ENCODE data around the gene SDSL. TPM values are rescaled to one million over a fixed set of nuclear protein-coding genes. Genes with fewer than 3 reads are reported as not detected.

The SDSL gene
- total and polyA plus RNA-seq, 9 donors = 0.43 to 19.3 (median 3.7) TPM

DNA sequence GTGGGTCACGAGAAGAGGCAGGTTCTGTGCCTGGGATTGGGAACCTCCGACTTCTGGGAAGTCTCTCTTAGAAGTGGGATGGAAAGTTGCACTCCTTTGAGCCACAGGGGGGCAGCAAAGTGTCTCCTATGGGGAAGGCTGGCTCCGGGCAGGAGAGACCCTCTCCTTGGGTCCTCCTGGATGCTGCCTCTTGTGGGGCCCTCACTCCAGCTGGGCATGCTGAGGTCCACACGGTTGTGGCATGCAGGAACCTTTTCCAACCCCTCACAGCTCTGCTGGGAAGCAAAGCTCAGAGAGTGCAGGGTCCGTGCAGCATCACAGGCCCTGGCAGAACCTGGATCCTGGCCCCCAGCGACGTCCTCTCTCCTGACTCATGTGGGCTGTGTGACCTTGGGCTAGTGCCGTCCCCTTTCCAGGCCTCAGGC, 17.4 kb downstream of the SDSL start:
- no peak for TF ChIP-seq EP300 (IDR thresholded peaks at IDR 0.05)
- no peak for TF ChIP-seq POLR2A (IDR thresholded peaks at IDR 0.05)
- TF ChIP-seq, protein P1, sequence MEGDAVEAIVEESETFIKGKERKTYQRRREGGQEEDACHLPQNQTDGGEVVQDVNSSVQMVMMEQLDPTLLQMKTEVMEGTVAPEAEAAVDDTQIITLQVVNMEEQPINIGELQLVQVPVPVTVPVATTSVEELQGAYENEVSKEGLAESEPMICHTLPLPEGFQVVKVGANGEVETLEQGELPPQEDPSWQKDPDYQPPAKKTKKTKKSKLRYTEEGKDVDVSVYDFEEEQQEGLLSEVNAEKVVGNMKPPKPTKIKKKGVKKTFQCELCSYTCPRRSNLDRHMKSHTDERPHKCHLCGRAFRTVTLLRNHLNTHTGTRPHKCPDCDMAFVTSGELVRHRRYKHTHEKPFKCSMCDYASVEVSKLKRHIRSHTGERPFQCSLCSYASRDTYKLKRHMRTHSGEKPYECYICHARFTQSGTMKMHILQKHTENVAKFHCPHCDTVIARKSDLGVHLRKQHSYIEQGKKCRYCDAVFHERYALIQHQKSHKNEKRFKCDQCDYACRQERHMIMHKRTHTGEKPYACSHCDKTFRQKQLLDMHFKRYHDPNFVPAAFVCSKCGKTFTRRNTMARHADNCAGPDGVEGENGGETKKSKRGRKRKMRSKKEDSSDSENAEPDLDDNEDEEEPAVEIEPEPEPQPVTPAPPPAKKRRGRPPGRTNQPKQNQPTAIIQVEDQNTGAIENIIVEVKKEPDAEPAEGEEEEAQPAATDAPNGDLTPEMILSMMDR (IDR thresholded peaks at IDR 0.05) = no peak
- no peak overlapping the region for H3K27ac ChIP-seq
- no peaks in the 10 kb centered on the region for H3K9me3 ChIP-seq
- DNase-seq = peak in 4 of 5 donors; percentile 42 to 57 (median 46)
- no peaks in the 10 kb centered on the region for H3K4me1 ChIP-seq (ENCODE audit: insufficient read depth)
- no peaks in the 10 kb centered on the region for H3K27me3 ChIP-seq
- H3K36me3 ChIP-seq = no peaks in the 10 kb centered on the region
- 7 to 22% (median 15%) methylated on average over 8 of the region's 8 CpGs for WGBS, 3 donors
- intact Hi-C loops (cut with DNase I) = loop anchor here in 1 of 4 donors (10.0 kb wide), 1 partner anchor 265 kb away; no protein-coding TSS in a partner anchor
- H3K4me3 ChIP-seq = no peak overlapping the region

DNA sequence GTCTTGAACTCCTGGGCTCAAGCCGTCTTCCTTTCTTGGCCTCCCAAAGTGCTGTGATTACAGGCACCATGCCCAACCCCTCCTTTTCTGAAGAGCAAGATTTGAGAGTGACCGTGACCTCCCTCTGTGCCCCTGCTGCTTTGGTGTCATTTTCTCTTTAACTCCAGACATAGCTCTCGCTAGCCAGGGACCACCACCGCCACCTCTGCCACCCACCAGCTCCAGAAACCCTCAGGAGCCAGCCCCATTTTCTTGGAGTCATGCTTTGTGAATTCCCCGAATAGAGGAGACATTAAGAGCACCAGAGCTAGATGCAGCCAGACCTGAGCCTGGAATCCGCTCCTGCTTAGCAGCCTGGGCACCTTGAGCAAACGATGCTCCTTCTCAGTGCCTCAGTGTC, 18.2 kb downstream of the SDSL start:
- no peaks in the 10 kb centered on the region for H3K36me3 ChIP-seq
- 55 to 65% (median 62%) methylated on average over 7 of the region's 7 CpGs for WGBS, 3 donors
- intact Hi-C loops (cut with DNase I) = no loop called here
- no peaks in the 10 kb centered on the region for H3K4me1 ChIP-seq (ENCODE audit: insufficient read depth)
- no peak overlapping the region for H3K27ac ChIP-seq
- TF ChIP-seq EP300 (IDR thresholded peaks at IDR 0.05) (no peak), POLR2A (IDR thresholded peaks at IDR 0.05) (no peak)
- TF ChIP-seq, protein P1 (IDR thresholded peaks at IDR 0.05) = no peak
- H3K4me3 ChIP-seq = no peak overlapping the region
- H3K9me3 ChIP-seq = no peaks in the 10 kb centered on the region
- no peak for DNase-seq
- no peaks in the 10 kb centered on the region for H3K27me3 ChIP-seq

GRCh38 chr12:113440947-113441782, 19.0 kb downstream of the SDSL start:
- DNase-seq = no peak
- TF ChIP-seq EP300 (IDR thresholded peaks at IDR 0.05) (no peak), POLR2A (IDR thresholded peaks at IDR 0.05) (no peak)
- TF ChIP-seq, protein P1 (IDR thresholded peaks at IDR 0.05) = no peak
- Histone ChIP-seq H3K9me3 (no peaks in the 10 kb centered on the region), H3K4me1 (ENCODE audit: insufficient read depth) (no peaks in the 10 kb centered on the region), H3K36me3 (no peaks in the 10 kb centered on the region), H3K27ac (no peak overlapping the region), H3K4me3 (no peak overlapping the region), H3K27me3 (no peaks in the 10 kb centered on the region)
- WGBS, 3 donors = 32 to 38% (median 34%) methylated on average over 14 of the region's 14 CpGs
- intact Hi-C loops (cut with DNase I) = no loop called here

DNA sequence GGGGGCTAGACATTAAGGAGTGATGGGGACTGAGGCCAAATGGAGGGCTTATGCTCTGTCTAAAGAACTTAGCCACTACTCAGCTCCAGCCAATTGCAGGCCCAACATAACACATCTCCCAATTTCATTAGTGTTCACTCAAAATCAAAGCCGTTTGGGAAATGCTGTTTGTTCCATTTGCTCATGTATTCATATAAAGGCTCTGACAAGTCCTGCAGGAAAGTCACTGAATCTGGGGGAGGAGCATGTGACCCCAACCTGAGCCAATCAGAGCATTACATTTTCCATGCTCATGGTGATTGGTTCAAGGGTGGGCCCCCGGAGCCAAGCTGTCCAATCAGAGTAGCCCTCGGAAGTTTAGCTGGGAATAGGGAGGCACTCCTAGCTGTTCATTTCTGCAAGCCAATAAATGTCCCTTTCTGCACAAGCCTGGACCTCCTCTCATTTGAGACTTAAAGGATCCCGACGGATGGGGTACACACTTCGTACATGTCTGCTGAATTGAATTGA, 20.9 kb downstream of the SDSL start:
- Histone ChIP-seq H3K4me1 (ENCODE audit: insufficient read depth) (no peaks in the 10 kb centered on the region), H3K27ac (no peak overlapping the region), H3K9me3 (no peaks in the 10 kb centered on the region), H3K27me3 (no peaks in the 10 kb centered on the region), H3K36me3 (no peaks in the 10 kb centered on the region), H3K4me3 (no peak overlapping the region)
- WGBS, 3 donors = 88 to 91% (median 89%) methylated on average over 6 of the region's 6 CpGs
- DNase-seq = no peak
- intact Hi-C loops (cut with DNase I) = no loop called here
- TF ChIP-seq, protein P1 (IDR thresholded peaks at IDR 0.05) = no peak
